DOHH2 (cell line): ENCODE results near the gene FLNB.

Experiments used
- H3F3A ChIP-seq: fragments of 200-600 bp; sonication (generic), shearing (Covaris generic); 2 replicates; pipeline ENCODE4 v1.6.0; 2016; ENCODE audit warnings: antibody characterized with exemption, mild to moderate bottlenecking; ENCODE audit not compliant: control insufficient read depth, insufficient read depth
- H3K27ac ChIP-seq: fragments of 200-600 bp; sonication (generic); 2 replicates; pipeline ENCODE4 v1.5.1; 2014; ENCODE audit warnings: low read depth, mild to moderate bottlenecking, low read length, moderate library complexity
- H3K27me3 ChIP-seq: fragments of 200-600 bp; sonication (generic); 2 replicates; pipeline ENCODE4 v1.6.1; 2014; ENCODE audit warnings: mild to moderate bottlenecking, low read length, mixed read lengths; ENCODE audit not compliant: control insufficient read depth
- H3K36me3 ChIP-seq: fragments of 200-600 bp; sonication (generic); 2 replicates; pipeline ENCODE4 v1.6.1; 2014; ENCODE audit warnings: mild to moderate bottlenecking, low read length, moderate library complexity, mixed read lengths; ENCODE audit not compliant: control insufficient read depth
- H3K4me1 ChIP-seq: fragments of 200-600 bp; sonication (generic); 2 replicates; pipeline ENCODE4 v1.6.1; 2014; ENCODE audit warnings: mild to moderate bottlenecking, low read length, mixed read lengths; ENCODE audit not compliant: control insufficient read depth
- H3K4me2 ChIP-seq: fragments of 200-600 bp; sonication (generic); 2 replicates; pipeline ENCODE4 v1.6.0; 2014; ENCODE audit warnings: mild to moderate bottlenecking, low read length, moderate library complexity
- H3K4me3 ChIP-seq: fragments of 200-600 bp; sonication (generic); 2 replicates; pipeline ENCODE4 v1.5.1; 2014; ENCODE audit warnings: mild to moderate bottlenecking, low read length, mixed read lengths
- H3K79me2 ChIP-seq: fragments of 200-600 bp; sonication (generic); 2 replicates; pipeline ENCODE4 v1.6.1; 2014; ENCODE audit warnings: mild to moderate bottlenecking, low read length, mixed read lengths; ENCODE audit not compliant: control insufficient read depth
- H3K9me2 ChIP-seq: fragments of 200-600 bp; sonication (generic); replicated peaks from 2 replicates; pipeline ENCODE4 v1.6.1; 2014; ENCODE audit warnings: mild to moderate bottlenecking, low read length, mixed read lengths; ENCODE audit not compliant: control insufficient read depth
- H3K9me3 ChIP-seq: fragments of 200-600 bp; sonication (generic); 2 replicates; pipeline ENCODE4 v1.6.1; 2014; ENCODE audit warnings: antibody characterized with exemption, low read length, mixed read lengths; ENCODE audit not compliant: control insufficient read depth, insufficient read depth
- H4K20me1 ChIP-seq: fragments of 200-600 bp; sonication (generic); 2 replicates; pipeline ENCODE4 v1.6.0; 2014; ENCODE audit warnings: low read depth, mild to moderate bottlenecking, antibody characterized with exemption, low read length, moderate library complexity; ENCODE audit not compliant: control insufficient read depth, insufficient read depth
- CTCF ChIP-seq: fragments of 200-600 bp; sonication (generic); IDR thresholded peaks from one replicate; pipeline ENCODE4 v1.5.1; 2014; ENCODE audit warnings: antibody characterized with exemption, mild to moderate bottlenecking, low read depth, low read length; ENCODE audit not compliant: poor library complexity, severe bottlenecking
- EZH2phosphoT487 ChIP-seq: fragments of 200-600 bp; sonication (generic); IDR thresholded peaks from 2 replicates; pipeline ENCODE4 v1.6.1; 2017; ENCODE audit warnings: borderline replicate concordance, mild to moderate bottlenecking, antibody characterized with exemption, low read length, moderate library complexity, mixed read lengths

Gene FLNB

GRCh38 chr3:58214484-58215316 is 206.5 kb downstream of the FLNB start:
- Histone ChIP-seq H3F3A (no peaks in the 10 kb centered on the region), H3K4me1 (peaks cover 36% of the 10 kb centered on the region), H3K27ac (peak overlapping the region; percentile 46), H3K36me3 (no peaks in the 10 kb centered on the region), H4K20me1 (no peaks in the 10 kb centered on the region), H3K27me3 (no peaks in the 10 kb centered on the region), H3K79me2 (no peaks in the 10 kb centered on the region), H3K9me3 (no peaks in the 10 kb centered on the region), H3K4me2 (peak overlapping the region; percentile 54), H3K9me2 (no peaks in the 10 kb centered on the region), H3K4me3 (peak overlapping the region; percentile 34)
- TF ChIP-seq CTCF, result peak; percentile 56
- no peak for TF ChIP-seq EZH2phosphoT487

- H3K9me3 ChIP-seq, result no peaks in the 10 kb centered on the region
- H3K36me3 ChIP-seq, result no peaks in the 10 kb centered on the region
- peak overlapping the region; percentile 46 for H3K27ac ChIP-seq
- no peaks in the 10 kb centered on the region for H3K27me3 ChIP-seq
- H3K4me3 ChIP-seq, result peak overlapping the region; percentile 34; the same call in 1 of the 2 replicates
- peak overlapping the region; percentile 54 for H3K4me2 ChIP-seq
- peaks cover 36% of the 10 kb centered on the region for H3K4me1 ChIP-seq
- no peaks in the 10 kb centered on the region for H3K79me2 ChIP-seq
- H4K20me1 ChIP-seq, result no peaks in the 10 kb centered on the region
- H3F3A ChIP-seq, result no peaks in the 10 kb centered on the region
- H3K9me2 ChIP-seq, result no peaks in the 10 kb centered on the region
- TF ChIP-seq CTCF (no peak), EZH2phosphoT487 (no peak)
These were observed 207.2 kb downstream of the FLNB start for GRCh38 chr3:58215317-58216025.

- Histone ChIP-seq H3K4me2 (peak overlapping the region; percentile 75; the same call in 1 of the 2 replicates), H3K4me1 (peaks cover 36% of the 10 kb centered on the region), H3K79me2 (no peaks in the 10 kb centered on the region), H3K27me3 (no peaks in the 10 kb centered on the region), H3K36me3 (no peaks in the 10 kb centered on the region), H4K20me1 (no peaks in the 10 kb centered on the region), H3K27ac (no peak overlapping the region), H3K4me3 (no peak overlapping the region), H3F3A (no peaks in the 10 kb centered on the region), H3K9me2 (no peaks in the 10 kb centered on the region), H3K9me3 (no peaks in the 10 kb centered on the region)
- TF ChIP-seq CTCF (no peak), EZH2phosphoT487 (no peak)
These were observed 208.4 kb downstream of the FLNB start for GRCh38 chr3:58216496-58217195.
